Dermis lymphatic vessel endothelial cell (primary cell): ENCODE measurements around the gene IFNGR2. TPM values are rescaled to one million over a fixed set of nuclear protein-coding genes. Genes with fewer than 3 reads are reported as not detected.

Experiments used
- total RNA-seq: library from RNA; depleted of rRNA; stranded (reverse); fragments of >200 nt; gene quantifications from 2 replicates; pipeline ENCODE4 v1.2.1, GENCODE V29; 2014

The IFNGR2 gene
- 44.1 and 47.6 TPM in 2 replicates for total RNA-seq

GRCh38 chr21:33403128-33403785 is at the start of gene IFNGR2:
Gene IFNGR2, plus strand, starts transcription at chr21:33403413. Its CDS starts 131 bp downstream, at chr21:33403544.

GRCh38 chr21:33479679-33480480 is 76.7 kb downstream of the IFNGR2 start, which contains the start of gene TMEM50B:
Gene TMEM50B, minus strand, starts transcription at chr21:33479974. Its CDS starts 11,089 bp downstream, at chr21:33468885.

Other genes with a start within 250 kb of the IFNGR2 start
- gene IFNAR2, start 173.5 kb upstream of the IFNGR2 start, total RNA-seq, result 8.2 and 9.4 TPM in 2 replicates
- gene IL10RB, start 137.0 kb upstream of the IFNGR2 start, total RNA-seq, result 51.9 and 56.3 TPM in 2 replicates
- 19.6 and 21.7 TPM in 2 replicates for gene IFNAR1, start 78.4 kb upstream of the IFNGR2 start, total RNA-seq
- gene TMEM50B, start 76.6 kb downstream of the IFNGR2 start, total RNA-seq, result 26.5 and 27.4 TPM in 2 replicates
- gene DNAJC28, start 88.3 kb downstream of the IFNGR2 start, total RNA-seq, result 1.6 and 1.8 TPM in 2 replicates
- 53.3 and 81.5 TPM in 2 replicates for gene GART, start 138.7 kb downstream of the IFNGR2 start, total RNA-seq
- gene SON, start 139.6 kb downstream of the IFNGR2 start, total RNA-seq, result 121 and 150 TPM in 2 replicates
- gene DONSON, start 185.3 kb downstream of the IFNGR2 start, total RNA-seq, result 6.4 and 6.9 TPM in 2 replicates
- 26.4 and 28.5 TPM in 2 replicates for gene CRYZL1, start 238.3 kb downstream of the IFNGR2 start, total RNA-seq
- 47.7 and 48.9 TPM in 2 replicates for gene ITSN1, start 239.1 kb downstream of the IFNGR2 start, total RNA-seq